ENCODE data around the gene DPH7.

- TF ChIP-seq, protein P1, sequence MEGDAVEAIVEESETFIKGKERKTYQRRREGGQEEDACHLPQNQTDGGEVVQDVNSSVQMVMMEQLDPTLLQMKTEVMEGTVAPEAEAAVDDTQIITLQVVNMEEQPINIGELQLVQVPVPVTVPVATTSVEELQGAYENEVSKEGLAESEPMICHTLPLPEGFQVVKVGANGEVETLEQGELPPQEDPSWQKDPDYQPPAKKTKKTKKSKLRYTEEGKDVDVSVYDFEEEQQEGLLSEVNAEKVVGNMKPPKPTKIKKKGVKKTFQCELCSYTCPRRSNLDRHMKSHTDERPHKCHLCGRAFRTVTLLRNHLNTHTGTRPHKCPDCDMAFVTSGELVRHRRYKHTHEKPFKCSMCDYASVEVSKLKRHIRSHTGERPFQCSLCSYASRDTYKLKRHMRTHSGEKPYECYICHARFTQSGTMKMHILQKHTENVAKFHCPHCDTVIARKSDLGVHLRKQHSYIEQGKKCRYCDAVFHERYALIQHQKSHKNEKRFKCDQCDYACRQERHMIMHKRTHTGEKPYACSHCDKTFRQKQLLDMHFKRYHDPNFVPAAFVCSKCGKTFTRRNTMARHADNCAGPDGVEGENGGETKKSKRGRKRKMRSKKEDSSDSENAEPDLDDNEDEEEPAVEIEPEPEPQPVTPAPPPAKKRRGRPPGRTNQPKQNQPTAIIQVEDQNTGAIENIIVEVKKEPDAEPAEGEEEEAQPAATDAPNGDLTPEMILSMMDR (conservative IDR thresholded peaks at IDR 0.05 in 1 of 2, IDR thresholded peaks at IDR 0.05 in 1 of 2; ENCODE audit: extremely low read depth in 1 of 2, insufficient read depth in 1 of 2, low read depth in 1 of 2, low read length in 2 of 2) = no peak
- no peak for TF ChIP-seq EZH2 (IDR thresholded peaks at IDR 0.05; ENCODE audit: borderline replicate concordance, low read length)
Measured at GRCh38 chr9:137589441-137590122, 10.9 kb upstream of the DPH7 start.
